Vagina (tissue), 2 donors: ENCODE data around the gene APOBEC3G. TPM values are rescaled to one million over a fixed set of nuclear protein-coding genes. Genes with fewer than 3 reads are reported as not detected.

ENCODE experiments used
- DNase-seq, 2 donors: peaks; one replicate each; pipeline ENCODE4 v3.0.0-alpha.2; 2017; ENCODE audit errors: extremely low spot score in 2 of 2
- H3K27ac ChIP-seq: fragments of 200-600 bp; sonication (generic); one replicate; pipeline ENCODE4 v1.5.1; 2019
- H3K27me3 ChIP-seq: fragments of 200-600 bp; sonication (generic); one replicate; pipeline ENCODE4 v1.5.1; 2019
- H3K36me3 ChIP-seq, 2 donors: fragments of 200-600 bp; sonication (generic); one replicate each; pipeline ENCODE4 v1.5.1; 2017 to 2019
- H3K4me1 ChIP-seq: fragments of 200-600 bp; sonication (generic); one replicate; pipeline ENCODE4 v1.5.1; 2019
- H3K4me3 ChIP-seq, 2 donors: fragments of 200-600 bp; sonication (generic); 1 replicate in 1 of 2; 2 replicates in 1 of 2; pipeline ENCODE4 v1.5.1; 2016 to 2019
- H3K9me3 ChIP-seq: fragments of 200-600 bp; sonication (generic); one replicate; pipeline ENCODE4 v1.5.1; 2019
- CTCF ChIP-seq, 3 experiments: fragments of 450-650 bp in 2 of 3; fragments of 200-600 bp in 1 of 3; sonication (generic) in 1 of 3; IDR thresholded peaks; one replicate each; pipeline ENCODE4 v1.5.1; 2017 to 2019; ENCODE audit warnings: antibody characterized with exemption in 3 of 3, mild to moderate bottlenecking in 2 of 3, moderate library complexity in 2 of 3
- POLR2A ChIP-seq, 2 donors: fragments of 450-650 bp; IDR thresholded peaks; one replicate each; pipeline ENCODE4 v1.6.1; 2017; ENCODE audit warnings: antibody characterized with exemption in 2 of 2, mild to moderate bottlenecking in 2 of 2, moderate library complexity in 2 of 2
- POLR2AphosphoS5 ChIP-seq, 2 donors: sonication (generic); formaldehyde crosslinking; IDR thresholded peaks; one replicate each; pipeline ENCODE4 v1.9.0; 2017; ENCODE audit warnings: antibody characterized with exemption in 2 of 2, mild to moderate bottlenecking in 2 of 2, low read depth in 1 of 2; ENCODE audit not compliant: insufficient read depth in 1 of 2
- intact Hi-C: fragments of 100-400 bp; cut with DNase I; formaldehyde crosslinking; loops from one replicate; pipeline ENCODE4 v1.15.1; 2023
- total RNA-seq: library from RNA; depleted of rRNA; stranded (reverse); fragments of >200 nt; gene quantifications from one replicate; pipeline ENCODE4 v1.2.3, GENCODE V29; 2016

APOBEC3G gene
- total RNA-seq, 1 donor from 2014 or later: 8.3 TPM

- Histone ChIP-seq H3K9me3 (no peaks in the 10 kb centered on the region), H3K27me3 (no peaks in the 10 kb centered on the region), H3K27ac (no peak overlapping the region), H3K4me3 (no peak overlapping the region), H3K4me1 (peaks cover 22% of the 10 kb centered on the region), H3K36me3 (peaks cover 0 to 16% of the 10 kb centered on the region in 2 donors)
- TF ChIP-seq POLR2A (IDR thresholded peaks at IDR 0.05): no peak
- no peak for TF ChIP-seq POLR2AphosphoS5 (IDR thresholded peaks at IDR 0.05; ENCODE audit: insufficient read depth in 1 of 2, low read depth in 1 of 2)
- TF ChIP-seq CTCF (IDR thresholded peaks at IDR 0.05): no peak
- intact Hi-C loops: no loop called here
- no peak for DNase-seq
Observed at GRCh38 chr22:39130892-39131855, 54.1 kb downstream of the APOBEC3G start.

- no peak for TF ChIP-seq CTCF (IDR thresholded peaks at IDR 0.05)
- TF ChIP-seq POLR2AphosphoS5 (IDR thresholded peaks at IDR 0.05; ENCODE audit: insufficient read depth in 1 of 2, low read depth in 1 of 2): no peak
- no peak for TF ChIP-seq POLR2A (IDR thresholded peaks at IDR 0.05)
- no peak overlapping the region for H3K27ac ChIP-seq
- H3K9me3 ChIP-seq: no peaks in the 10 kb centered on the region
- no peak for DNase-seq
- intact Hi-C loops: no loop called here
- no peaks in the 10 kb centered on the region for H3K27me3 ChIP-seq
- peaks cover 0 to 21% of the 10 kb centered on the region in 2 donors for H3K36me3 ChIP-seq
- H3K4me1 ChIP-seq: peaks cover 22% of the 10 kb centered on the region
- no peak overlapping the region for H3K4me3 ChIP-seq
Observed at GRCh38 chr22:39132281-39132680, 55.2 kb downstream of the APOBEC3G start.

- intact Hi-C loops: no loop called here
- TF ChIP-seq CTCF (IDR thresholded peaks at IDR 0.05) (no peak), POLR2A (IDR thresholded peaks at IDR 0.05) (no peak), POLR2AphosphoS5 (IDR thresholded peaks at IDR 0.05; ENCODE audit: insufficient read depth in 1 of 2, low read depth in 1 of 2) (no peak)
- H3K4me3 ChIP-seq: no peak overlapping the region
- H3K27me3 ChIP-seq: no peaks in the 10 kb centered on the region
- H3K9me3 ChIP-seq: no peaks in the 10 kb centered on the region
- DNase-seq: no peak
- H3K4me1 ChIP-seq: peaks cover 22% of the 10 kb centered on the region
- H3K36me3 ChIP-seq: peaks cover 0 to 22% of the 10 kb centered on the region in 2 donors
- no peak overlapping the region for H3K27ac ChIP-seq
Observed at GRCh38 chr22:39132871-39133524, 55.9 kb downstream of the APOBEC3G start.

GRCh38 chr22:39133871-39134270 lies 56.8 kb downstream of the APOBEC3G start:
- intact Hi-C loops: no loop called here
- no peak for DNase-seq
- H3K27me3 ChIP-seq: no peaks in the 10 kb centered on the region
- no peak overlapping the region for H3K27ac ChIP-seq
- H3K36me3 ChIP-seq: peaks cover 0 to 22% of the 10 kb centered on the region in 2 donors
- H3K9me3 ChIP-seq: no peaks in the 10 kb centered on the region
- peaks cover 22% of the 10 kb centered on the region for H3K4me1 ChIP-seq
- H3K4me3 ChIP-seq: no peak overlapping the region
- no peak for TF ChIP-seq CTCF (IDR thresholded peaks at IDR 0.05)
- no peak for TF ChIP-seq POLR2A (IDR thresholded peaks at IDR 0.05)
- TF ChIP-seq POLR2AphosphoS5 (IDR thresholded peaks at IDR 0.05; ENCODE audit: insufficient read depth in 1 of 2, low read depth in 1 of 2): no peak
